Hematopoietic multipotent progenitor cell treated with erythropoietin and hydrocortisone succinate and interleukin-3 and kit ligand, for 6 days (in vitro differentiated cells): ENCODE measurements around the gene RTN4R.
A peak's percentile ranks its signal among the peaks of the same experiment; 100 is the strongest.

ENCODE experiments used
- DNase-seq: peaks from one replicate; pipeline ENCODE4 v3.0.0-alpha.2; 2015

The RTN4R gene

GRCh38 chr22:20211997-20212753, 55.9 kb downstream of the RTN4R start:
- DNase-seq = no peak

DNA sequence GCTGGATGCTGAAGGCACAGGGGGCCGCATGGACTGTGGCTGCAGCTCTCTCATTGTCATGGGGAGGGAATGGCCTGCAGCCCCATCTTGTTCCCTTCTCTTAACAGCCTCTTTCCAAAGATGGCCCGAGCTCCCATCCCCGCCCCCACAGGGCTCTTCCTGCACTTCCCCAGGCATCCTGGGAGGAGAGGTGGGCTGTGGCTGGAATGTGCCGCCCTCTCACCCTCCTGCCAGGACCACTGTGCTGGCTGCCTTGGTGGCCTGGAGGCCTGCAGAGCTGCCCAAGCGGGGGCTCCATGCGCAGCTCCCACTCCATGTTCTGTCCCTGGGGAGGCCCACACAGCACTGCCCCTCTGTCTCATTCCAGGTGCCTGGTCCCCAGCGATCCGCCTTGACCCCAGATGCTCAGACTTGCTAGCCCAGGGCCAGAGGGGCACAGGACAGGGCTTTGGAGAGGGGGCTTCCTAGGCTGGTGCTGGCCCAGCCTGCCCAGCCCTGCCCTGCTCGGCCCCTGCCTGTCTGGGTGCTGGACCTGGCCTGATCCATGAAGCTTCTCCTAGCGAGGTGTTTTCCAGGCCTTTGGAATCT, 56.6 kb downstream of the RTN4R start:
- no peak for DNase-seq

DNA sequence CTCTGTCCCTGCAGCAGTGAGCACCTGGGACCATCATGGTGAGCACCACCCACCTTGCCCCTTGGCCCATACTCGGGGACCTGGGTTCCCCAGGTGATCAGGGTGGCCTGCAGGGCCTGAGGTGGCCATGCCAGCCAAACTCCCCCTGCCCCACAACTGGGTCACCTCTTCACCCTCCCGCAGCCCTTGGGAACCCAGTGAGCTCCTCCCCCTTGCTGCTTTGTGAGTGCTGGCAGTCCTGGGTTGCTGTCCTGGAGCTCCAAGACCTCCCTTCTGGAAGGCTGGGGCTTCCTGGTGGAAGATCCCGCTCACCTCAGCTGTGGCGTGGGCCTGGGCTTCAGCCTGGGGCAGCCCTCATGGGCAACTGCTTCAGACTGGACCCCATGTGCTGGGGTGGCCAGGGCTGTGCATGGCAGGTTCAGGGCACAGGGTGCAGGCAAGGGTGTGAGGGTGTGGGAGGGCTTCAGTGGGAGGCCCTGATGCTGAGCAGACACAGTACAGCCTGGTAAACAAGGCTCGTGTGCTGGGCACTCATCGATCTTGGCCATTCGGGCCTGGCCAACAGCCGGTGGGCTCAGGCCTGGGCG, 57.6 kb downstream of the RTN4R start:
- DNase-seq = no peak

- DNase-seq = no peak
Observed at GRCh38 chr22:20209761-20210250, 58.3 kb downstream of the RTN4R start.

DNA sequence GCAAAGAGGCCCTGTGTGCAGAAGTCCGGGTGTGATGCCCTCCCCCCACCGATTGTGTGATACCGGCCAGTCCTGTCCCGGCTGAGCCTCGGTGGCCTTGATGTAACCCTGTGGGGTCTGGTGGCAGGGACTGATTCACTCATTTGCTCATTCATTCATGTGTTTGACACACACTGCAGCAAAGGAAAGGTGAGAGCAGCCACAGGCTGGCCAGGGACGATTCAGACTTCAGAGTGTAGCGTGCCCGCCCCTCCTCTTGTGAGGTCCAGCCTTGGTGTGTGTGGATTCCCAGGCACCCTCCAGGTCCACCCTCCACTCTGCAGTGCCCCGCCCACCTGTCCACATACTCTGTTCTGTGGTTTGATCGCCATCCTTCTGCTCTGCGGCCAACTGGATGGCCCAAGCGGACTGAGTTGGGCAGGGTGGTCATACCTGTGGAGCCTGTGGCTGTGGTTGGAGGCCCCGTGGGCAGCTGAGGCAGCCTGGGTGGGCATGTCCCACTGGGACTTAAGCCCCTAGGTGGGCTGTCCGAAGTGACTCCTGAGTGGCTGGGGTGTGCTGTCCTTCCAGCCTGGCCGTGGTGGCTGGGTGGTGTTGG, 59.3 kb downstream of the RTN4R start:
- no peak for DNase-seq

GRCh38 chr22:20207277-20208025, 60.7 kb downstream of the RTN4R start:
- DNase-seq = no peak

DNA sequence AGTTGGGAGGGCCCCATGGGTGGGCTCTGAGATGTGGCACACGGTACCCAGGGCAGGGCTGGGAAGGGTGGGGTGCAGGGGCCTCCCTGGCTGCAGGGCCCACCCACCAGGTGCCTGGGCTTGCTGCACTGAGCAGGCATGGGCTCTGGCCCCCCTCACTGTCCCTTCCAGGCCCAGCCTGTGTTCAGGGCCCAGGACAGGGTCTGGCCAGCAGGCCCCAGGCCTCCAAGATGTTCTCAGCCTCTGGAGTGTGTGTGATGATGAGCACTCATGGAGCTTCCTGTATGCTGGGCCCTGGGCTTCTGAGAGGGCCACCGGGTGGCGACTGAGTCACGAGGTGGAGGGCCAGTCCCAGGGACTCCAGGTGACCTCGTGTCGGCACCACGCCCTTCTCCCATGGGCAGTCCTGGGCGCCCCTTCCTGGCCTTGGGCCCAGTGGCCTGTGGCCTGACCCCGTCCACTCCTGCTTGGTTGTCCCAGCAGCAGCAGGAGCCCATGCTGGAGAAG, 61.4 kb downstream of the RTN4R start:
- DNase-seq = peak; percentile 24

- peak; percentile 91 for DNase-seq
Observed at GRCh38 chr22:20205964-20206708, 62.0 kb downstream of the RTN4R start.

GRCh38 chr22:20205464-20205963, 62.6 kb downstream of the RTN4R start:
- DNase-seq = no peak

- DNase-seq = no peak
Observed at GRCh38 chr22:20204806-20205205, 63.3 kb downstream of the RTN4R start.

GRCh38 chr22:20204311-20204710, 63.8 kb downstream of the RTN4R start:
- no peak for DNase-seq

DNA sequence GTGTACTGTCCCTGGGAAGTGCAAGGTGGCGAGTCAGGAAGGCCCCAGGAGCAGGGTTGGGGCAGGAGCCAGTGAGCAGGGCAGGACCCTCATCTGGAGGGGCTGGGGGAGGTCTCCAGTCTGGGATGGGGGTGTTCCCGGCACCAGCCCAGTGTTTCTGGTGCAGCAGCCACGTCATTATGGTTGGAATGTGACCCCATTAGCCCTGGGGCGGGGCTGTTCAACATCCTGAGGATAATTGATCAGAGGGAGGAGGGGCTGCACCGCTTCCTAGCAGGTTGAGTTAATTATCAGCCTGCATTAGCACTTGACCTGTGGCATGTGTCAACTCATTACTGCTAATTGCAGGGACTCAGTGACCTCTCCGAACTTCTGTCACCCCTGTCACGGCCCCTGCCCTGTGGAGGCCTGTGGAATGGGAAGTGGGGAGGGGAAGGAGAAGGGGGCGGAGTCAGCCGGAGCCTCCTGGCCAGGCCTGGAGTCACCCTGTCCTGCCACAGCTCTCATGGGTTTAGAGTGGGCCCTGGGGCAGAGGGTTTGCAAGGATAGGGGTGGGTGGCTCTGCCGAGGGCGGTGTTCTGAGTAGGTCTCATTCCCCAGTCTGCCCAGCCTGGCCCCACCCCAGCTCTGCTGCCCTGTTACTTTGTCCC, 64.4 kb downstream of the RTN4R start:
- no peak for DNase-seq

GRCh38 chr22:20203142-20203551, 65.0 kb downstream of the RTN4R start:
- DNase-seq = no peak

- no peak for DNase-seq
Observed at GRCh38 chr22:20201837-20202392, 66.2 kb downstream of the RTN4R start.

DNA sequence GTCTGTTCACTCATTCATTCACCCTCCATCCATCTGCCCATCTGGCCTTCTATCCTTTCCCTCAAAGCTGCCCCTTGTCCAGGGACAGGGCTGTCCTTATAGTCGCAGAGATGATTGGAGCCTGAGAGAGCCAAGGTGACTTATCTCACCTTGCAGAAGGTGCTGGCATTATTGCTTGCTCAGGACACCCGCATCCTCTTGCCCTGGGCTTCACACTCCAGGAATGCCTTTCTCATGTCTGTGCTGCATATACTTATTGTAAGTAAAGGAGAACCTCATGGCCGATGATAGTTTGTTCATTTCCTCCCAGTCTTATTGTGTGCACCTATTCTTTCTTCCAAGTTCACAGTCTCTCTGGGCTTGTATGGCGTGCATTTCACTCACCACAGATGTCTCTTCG, 68.2 kb downstream of the RTN4R start:
- DNase-seq = no peak

DNA sequence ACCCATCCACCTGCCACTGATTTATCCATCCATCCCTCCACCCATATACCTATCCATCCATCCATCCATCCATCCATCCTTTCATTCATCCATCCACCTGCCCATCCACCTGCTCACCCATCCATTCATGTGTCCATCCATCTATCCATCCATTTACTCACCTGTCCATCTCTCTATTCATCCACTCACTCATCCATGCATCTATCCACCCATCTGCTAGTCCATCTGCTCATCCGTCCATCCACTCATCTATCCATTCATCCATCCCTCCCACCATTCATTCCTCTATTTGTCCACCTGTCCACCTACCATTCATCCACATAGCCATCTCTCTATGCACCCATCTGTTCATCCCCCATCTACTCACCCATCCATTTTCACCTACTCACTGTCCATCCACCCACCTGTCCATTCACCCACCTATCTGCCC, 68.7 kb downstream of the RTN4R start:
- DNase-seq = no peak

- DNase-seq = no peak
Observed at GRCh38 chr22:20198557-20199319, 69.4 kb downstream of the RTN4R start.

- DNase-seq = no peak
Observed at GRCh38 chr22:20197407-20198030, 70.6 kb downstream of the RTN4R start.

DNA sequence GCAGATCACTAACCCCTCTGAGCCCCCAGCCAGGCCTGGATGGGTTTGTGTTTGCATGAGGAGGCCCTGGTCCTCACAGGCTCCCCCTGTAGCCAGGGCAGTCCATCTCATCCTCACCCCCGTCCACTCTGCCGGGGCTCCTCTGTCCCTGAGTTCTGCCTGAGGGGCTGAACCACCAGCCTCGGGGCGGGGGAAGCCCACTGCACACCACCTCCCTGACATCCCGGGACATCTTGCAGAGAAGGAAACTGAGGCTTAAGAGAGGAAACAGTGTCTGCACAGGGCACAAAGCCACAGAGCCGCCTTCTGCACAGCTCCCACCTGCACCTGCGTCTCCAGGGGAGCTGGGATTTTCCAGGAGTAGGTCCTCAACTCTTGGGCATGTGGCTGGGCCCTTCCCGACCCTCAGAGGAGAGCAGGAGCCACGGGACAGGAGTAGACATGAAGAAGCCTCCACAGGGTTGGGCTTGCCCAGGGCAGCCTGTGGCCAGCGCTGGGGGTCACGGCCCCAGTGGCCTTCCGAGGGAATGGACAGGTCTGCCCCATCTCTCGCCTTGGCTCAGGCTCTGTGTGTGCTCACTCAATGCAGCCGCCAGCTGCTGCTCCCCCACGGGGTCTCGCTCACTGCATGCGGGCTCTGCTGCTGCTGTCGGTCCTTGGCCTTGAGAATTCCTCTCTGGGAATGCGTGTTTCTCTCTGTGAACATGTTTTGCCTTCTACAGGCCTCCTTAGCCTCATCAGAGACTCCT, 71.8 kb downstream of the RTN4R start:
- DNase-seq = no peak
